Kidney capillary endothelial cell (primary cell): ENCODE measurements around the gene SYT1.
A peak's percentile ranks its signal among the peaks of the same experiment; 100 is the strongest.
"Not testable (repeated sequence)": the region's sequence is repeated elsewhere in the genome, so short reads cannot be mapped to it uniquely, and the experiment has no call there.

Source experiments
- DNase-seq: peaks from one replicate; pipeline ENCODE4 v3.0.0-alpha.2; 2018; ENCODE audit warnings: low spot score

SYT1 gene

DNA sequence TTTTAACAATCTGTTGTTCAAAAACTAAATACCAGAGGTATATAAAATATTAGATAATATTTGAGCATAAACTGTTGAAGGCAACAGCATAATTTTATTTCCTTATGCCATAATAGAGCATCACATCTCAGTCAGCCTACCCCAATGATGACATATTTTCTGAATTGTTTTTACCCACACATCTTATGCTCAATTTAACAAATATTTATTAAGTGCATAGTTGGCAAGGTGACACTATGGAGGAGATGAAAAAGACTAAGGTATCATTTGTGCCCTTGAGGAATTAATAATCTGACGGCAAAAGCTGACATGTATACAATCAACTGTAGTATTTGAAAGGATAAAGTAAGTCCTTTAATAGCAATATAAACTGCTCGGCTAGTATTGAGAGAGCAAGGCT is 102.4 kb downstream of the SYT1 start:
- DNase-seq: no peak

DNA sequence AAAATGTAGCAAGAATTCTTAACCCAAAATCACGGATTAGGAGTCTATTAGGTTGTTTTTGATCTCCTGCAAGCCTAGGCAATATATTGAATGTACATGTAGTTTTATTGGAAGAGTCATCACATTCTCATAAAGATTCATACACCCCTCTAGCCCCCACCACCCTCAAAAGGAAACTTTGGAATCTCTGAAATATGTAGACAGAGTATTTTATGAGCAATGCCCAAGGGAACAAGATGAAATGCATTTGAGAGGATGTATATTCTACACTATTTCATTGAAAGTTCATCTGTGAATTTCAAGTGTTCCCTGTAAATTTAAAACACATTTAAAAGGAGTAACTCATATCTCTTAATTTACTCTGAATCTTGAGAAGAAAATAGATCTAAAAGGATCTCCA is 103.7 kb downstream of the SYT1 start:
- DNase-seq: no peak

DNA sequence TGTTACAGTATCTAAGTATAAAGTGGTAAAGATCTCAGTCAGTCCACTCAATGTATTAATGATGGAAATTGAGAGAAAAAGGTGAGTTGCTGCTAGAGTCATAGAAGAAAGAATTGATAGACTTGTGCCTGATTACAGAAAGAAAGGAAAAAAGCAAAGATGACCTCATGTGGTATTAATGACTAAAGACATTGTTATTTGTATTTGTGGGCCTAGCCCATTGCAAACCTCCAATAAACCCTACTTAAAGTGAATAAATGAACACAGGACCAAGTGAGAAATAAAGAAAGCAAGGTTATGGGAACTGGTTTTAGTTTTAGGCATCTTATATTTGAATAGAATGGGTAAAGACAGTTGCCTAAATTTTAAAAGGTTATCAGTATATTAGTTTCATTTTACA is 105.5 kb downstream of the SYT1 start:
- peak; percentile 3 for DNase-seq

DNA sequence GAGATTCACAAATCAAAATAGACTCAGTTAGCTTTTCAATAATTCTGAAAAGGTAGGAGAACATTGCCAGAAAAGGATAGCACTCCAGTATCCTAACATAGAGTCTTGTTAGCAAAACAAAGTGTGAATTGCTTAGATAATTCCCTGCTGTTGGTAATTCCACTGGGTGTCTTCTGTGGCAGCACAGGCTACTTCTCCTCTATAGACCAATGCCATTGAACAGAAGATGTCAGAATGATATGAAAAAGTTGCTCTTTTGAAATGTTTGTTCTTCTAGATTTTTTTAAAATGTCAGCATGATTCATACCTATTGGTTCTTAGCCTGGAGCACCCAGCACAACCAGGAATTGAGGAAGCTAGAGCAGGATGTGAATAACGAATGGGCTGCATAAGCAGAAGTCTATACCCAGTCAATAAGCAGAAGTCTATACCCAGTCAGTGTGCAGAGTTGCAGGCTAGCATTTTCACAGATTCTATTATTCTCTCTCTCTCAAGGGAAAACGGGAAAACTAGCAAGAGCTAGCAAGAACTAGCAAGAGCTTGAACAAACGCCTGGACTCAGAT is 112.8 kb downstream of the SYT1 start:
- no peak for DNase-seq

DNA sequence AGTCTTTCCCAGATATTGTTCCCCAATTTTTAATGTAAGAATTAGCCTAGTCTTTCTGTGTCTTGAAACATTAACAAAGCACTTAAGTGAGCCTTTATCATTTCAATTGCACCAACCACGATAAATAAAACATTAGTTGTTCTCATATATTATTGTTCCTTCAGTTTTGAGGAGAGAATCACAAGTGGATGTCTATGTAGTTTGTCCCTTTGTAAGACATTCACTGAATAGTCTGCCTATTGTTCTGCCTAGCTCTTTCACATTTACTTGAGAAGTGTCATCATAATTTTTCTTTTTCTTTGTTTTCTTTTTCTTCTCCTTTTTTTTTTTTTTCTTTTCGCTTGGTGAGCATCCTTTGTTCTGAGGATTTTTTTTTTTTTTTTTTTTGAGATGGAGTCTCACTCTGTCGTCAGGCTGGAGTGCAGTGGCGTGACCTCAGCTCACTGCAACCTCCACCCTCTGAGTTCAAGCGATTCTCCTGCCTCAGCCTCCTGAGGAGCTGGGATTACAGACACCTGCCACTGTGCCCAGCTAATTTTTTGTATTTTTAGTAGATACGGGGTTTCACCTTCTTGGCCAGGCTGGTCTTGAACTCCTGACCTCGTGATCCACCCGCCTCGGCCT is 129.7 kb downstream of the SYT1 start:
- DNase-seq: no peak

DNA sequence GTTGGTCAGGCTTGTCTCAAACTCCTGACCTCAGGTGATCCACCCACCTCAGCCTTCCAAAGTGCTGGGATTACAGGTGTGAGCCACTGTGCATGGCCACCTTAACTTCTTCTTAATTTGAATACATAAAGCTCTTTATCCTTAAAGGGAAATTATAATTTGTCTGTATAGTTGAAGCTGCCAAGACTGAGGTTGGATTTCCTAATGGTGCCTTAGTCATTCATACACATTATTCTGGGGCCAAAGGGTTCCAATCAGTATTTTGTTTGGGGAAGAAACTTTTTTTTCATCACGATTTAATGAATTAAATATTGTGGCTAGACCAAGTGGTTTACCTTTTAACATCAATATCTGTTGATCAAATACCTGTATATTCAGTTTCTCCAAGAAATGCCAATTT is 135.9 kb downstream of the SYT1 start:
- no peak for DNase-seq

DNA sequence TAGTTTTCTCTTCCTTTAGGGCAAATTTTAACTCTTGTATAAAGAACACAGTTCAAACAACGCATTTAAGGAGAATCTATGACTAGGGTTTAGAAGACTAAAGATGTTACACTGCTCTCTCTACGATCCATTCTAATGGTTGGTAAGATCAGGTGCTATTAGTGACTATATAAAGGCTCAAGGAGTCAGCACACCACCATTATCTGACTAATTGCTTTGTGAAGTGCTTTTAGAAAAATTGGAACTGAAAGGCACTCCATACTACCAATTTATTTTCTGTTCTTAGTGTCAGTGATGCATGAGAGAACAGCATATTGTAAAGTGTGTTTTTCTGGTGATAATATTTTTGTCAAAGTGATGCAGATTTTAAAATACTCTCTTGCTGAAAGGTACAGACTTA is 136.8 kb downstream of the SYT1 start:
- DNase-seq: no peak

DNA sequence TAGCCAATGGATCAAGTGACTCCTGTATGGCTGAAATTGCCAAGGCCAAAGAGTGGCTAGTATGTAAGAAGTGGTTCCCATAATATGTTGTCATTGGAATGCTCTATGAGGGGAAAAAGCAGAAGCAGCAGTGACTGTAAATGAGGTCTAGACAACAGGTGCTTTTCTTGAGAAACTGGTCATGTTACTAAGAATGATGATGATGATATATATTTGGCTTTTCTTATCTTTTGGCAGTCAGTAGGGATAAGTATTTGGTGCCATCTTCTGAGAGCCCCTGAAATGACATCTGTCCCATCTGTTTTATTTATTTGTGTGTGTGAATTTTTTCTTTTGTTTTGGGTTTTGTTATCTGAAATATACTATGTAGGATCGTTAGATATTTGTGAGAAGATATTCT is 141.7 kb downstream of the SYT1 start:
- peak; percentile 15 for DNase-seq

DNA sequence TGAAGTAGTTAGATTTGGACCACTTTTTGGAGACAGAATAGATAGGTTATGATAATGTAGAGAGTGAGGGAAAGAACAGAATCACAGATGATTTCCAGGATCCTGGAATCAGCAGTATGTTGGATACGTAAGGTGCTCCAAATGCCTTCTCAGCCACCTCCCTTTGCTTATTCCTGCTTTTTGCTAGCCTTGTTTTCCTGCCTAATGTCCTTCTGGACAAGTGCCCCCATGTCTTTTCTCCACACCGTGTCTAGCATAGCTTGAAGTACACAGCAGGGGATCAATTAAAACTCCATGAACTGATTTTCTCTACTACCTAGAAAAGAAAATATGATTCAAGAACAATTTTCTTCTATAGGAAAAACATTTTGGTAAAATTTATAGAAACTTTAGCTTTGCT is 144.0 kb downstream of the SYT1 start:
- no peak for DNase-seq

DNA sequence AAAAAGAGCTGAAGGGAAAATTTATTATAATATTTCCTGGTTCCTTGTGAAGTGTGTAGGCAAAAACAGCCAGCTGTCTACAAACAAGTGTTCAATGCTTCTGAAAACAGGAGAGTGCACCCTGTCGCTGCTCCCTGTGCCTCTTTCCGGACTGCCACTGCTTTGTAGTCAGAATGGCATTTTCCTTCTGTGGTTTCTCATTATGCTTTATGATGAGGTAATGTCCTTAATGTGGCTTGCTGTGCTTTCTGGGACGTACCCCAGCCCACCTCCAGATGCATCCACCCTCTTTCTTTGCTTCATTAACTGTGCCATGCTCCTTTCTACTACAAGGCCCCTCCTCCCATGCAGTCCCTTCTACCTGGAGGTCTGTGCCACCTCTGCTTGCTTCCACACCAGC is 148.1 kb downstream of the SYT1 start:
- no peak for DNase-seq

DNA sequence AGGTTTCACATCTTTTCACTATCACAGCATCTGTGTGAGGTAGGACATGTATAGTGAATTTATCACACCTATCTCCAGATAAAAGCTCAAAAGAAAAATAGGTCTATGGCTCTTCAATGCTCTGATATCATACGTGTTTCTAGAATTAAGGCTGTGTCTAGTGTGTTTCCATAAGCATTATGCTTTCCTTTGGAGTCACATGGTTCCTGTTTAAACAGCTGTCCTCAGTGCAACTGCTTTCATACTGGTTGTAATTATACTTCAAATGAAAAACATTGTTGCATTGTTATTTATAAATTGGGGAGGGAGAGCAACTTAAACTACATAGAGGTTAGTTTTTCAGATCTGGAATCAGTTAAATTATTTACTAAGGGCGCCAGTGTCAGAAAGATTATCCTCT is 151.6 kb downstream of the SYT1 start:
- DNase-seq: no peak

DNA sequence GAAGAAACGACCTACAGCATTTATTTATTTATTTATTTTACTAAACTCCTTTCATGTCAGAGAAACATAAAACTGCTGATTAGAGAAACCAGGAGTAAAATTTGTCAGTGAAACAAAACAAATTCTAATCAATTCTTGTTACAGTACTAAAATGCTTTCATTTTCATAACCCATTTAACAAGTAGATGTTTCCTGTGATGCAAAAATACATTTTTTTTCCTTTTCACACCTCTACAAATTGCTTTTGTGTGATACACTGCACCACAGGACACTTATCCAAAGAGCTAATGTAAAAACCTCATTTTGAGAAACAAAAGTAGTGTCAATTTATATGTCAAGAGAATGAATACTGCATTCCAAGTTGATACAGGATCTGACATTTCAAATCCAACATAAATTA is 155.1 kb downstream of the SYT1 start:
- DNase-seq: no peak

DNA sequence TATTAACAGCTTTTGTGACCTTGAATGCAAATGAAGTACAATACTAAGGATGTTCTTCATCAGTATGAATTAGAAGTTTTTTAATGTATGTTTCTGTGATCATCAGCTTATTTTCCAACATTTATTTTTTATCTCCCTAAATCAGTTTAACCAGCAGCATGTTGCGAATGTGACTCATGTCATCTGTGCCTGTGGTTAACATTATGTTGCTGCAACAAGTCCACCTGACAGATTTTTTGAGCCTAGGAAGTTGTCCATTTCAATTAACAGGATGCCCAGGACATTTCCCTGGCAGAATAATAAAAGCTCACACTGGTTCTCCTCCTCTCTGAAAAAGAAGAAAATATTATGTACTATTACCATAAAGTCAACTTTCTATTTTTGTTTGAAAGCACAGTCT is 155.5 kb downstream of the SYT1 start:
- DNase-seq: no peak

DNA sequence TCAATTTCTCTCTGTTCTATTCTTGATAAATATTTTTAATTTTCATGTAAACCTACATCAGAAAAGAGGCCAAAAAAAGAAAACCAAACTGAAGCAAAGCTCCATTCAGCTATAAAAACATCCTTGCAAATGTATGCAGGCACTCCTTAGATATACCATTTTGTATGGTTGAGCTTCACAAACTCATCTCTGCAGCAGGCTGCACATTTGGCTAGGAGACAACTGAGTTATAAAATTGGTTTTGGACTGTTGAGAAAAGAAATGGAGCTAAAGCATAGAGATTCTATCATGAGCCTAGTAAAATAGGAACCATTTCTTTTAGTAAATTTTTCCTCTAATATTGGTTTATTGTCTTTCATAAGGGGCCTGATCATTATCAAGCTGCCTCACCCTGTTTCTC is 156.4 kb downstream of the SYT1 start:
- DNase-seq: no peak

DNA sequence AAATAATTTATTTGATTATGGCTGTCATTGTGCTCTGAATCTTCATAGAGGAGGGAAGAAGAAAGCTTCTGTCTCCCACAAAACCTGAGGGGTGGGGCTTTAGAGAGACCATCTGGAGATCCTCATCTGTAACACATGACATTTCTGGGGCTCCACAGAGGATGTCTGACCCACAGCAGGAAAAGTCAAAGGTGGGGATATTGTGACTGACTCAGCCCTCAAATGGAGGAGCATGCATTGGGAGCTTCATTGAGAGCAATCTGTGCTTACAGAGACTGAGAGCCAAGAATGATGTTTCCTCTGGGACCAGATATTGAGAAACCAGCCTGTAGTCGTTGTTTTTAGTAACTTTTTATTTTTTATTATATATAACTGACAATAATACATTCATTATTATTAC is 158.7 kb downstream of the SYT1 start:
- DNase-seq: no peak

DNA sequence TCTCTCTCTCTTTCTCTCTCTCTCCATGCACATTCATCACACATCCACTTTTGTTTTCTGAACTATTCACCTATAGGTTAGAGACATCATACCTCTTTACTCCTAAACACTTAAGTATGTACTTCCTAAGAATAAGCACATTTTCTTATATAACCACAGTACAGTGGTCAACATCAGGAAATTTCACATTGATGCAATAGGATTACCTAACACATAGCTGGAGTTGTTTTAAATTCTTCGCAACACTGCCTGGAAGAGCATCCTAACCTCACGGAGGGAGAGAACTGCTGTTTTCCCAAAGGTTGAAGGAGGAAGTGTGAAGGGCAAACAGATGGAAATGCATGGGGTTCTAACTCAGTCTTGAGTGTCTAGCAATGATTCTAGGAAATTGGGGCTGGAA is 159.2 kb downstream of the SYT1 start:
- DNase-seq: no peak

DNA sequence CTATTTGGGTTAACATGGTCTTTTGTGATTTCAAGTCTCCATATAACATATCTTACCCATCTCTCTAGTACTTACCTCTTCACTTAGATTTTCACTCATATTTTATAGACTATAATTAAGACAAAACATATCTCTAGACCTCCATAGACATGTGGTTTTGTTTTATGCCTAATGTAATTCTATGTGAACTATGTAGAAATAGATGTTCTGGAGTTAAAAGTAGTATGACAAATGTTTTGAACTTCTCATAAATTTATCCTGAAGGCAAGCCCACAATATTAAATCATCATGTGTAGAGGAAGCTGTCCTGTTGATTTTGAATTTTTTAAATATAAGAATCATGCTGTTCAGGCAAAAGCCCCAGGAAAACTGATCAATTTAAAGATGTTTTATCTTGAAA is 169.2 kb downstream of the SYT1 start:
- no peak for DNase-seq

DNA sequence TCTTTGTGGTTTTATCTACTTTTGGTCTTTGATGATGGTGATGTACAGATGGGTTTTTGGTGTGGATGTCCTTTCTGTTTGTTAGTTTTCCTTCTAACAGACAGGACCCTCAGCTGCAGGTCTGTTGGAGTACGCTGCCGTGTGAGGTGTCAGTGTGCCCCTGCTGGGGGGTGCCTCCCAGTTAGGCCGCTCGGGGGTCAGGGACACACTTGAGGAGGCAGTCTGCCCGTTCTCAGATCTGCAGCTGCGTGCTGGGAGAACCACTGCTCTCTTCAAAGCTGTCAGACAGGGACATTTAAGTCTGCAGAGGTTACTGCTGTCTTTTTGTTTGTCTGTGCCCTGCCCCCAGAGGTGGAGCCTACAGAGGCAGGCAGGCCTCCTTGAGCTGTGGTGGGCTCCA is 180.2 kb downstream of the SYT1 start:
- not testable (repeated sequence) for DNase-seq

DNA sequence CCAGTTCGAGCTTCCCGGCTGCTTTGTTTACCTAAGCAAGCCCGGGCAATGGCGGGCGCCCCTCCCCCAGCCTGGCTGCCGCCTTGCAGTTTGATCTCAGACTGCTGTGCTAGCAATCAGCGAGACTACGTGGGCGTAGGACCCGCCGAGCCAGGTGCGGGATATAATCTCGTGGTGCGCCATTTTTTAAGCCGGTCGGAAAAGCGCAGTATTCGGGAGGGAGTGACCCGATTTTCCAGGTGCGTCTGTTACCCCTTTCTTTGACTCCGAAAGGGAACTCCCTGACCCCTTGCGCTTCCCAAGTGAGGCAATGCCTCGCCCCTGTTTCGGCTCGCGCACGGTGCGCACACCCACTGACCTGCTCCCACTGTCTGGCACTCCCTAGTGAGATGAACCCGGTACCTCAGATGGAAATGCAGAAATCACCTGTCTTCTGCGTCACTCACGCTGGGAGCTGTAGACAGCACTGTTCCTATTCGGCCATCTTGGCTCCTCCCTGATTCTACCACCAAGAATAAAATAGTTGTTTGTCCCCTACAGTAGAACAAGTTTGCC is 180.7 kb downstream of the SYT1 start:
- not testable (repeated sequence) for DNase-seq

DNA sequence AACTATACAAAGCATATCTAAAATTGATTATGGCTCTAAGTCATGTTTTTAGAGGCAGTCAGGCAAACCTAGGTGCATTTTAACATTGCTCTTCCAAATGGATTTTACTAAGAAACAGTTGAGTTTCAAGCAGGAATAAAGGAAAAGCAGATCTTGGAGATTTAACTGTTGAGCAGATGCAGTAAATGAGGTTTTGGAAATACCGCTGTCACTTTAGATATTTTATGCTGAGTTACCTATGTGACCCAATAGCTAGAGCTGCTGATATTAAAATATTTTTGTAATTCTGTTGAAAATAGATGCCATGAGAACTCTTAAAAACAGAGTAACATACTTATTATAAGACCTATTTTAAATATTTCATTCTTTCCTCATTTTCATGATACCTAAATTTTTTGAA is 181.4 kb downstream of the SYT1 start:
- no peak for DNase-seq

DNA sequence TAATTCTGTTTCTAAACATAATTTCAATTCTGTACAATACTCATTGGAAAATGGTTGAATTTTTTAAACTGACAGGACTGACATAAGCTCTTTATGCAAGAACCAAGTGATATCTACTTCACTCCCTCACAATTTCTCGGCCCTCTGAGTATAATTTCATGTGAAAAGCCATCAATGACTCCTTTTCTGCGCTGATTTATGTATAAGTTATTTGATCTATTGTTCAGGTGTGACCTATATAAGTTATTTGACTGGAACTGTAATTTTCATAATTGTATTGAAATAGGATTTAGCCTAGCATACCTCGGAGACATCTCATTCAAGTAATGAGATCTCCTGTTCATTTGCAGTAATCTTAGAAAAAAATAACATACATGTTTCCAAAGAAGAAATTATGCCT is 184.4 kb downstream of the SYT1 start:
- no peak for DNase-seq

DNA sequence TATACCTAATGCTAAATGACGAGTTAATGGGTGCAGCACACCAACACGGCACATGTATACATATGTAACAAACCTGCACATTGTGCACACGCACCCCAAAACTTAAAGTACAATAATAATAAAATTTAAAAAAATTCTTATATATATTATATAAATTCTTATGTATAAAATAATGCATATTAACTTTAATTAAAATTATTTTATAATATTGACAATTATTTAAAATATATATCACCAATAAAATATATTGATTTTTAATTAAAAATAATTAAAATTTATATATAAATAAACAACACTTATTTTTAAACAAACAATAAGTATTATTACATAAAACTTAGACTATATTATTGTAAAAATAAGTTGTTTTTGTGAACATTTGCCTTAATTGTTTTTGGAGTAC is 188.8 kb downstream of the SYT1 start:
- no peak for DNase-seq

DNA sequence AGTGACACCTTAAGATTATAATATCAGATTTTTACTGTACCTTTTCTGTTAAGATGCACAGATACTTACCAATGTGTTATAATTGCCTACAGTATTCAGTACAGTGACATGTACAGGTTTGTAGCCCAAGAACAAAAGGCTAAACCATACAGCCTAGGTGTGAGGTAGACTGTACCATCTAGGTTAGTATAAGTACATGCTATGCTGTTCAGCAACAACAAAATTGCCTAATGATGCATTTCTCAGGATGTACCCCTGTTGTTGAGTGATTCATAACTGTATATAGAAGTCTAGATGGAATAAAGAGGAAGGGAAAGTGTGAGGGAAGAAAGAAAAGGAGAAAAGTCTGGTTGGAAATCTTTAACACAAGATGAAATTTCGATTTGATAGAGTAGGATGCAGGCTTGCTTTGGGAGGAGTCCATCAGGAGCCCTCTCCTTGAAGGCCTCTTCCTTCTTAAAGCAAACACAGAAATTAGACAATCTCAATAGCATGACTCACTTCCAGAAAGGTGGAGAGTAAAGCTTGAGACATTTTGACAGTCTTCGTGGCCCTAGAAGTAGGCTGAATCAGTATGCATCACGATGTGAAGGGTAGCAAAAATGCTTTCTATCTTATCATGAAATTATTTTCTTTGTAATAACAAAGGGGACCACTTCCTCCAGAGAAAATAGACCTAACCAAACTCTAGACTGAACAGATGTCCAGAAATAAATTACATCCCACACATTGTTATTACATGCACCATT is 191.5 kb downstream of the SYT1 start:
- peak; percentile 59 for DNase-seq

DNA sequence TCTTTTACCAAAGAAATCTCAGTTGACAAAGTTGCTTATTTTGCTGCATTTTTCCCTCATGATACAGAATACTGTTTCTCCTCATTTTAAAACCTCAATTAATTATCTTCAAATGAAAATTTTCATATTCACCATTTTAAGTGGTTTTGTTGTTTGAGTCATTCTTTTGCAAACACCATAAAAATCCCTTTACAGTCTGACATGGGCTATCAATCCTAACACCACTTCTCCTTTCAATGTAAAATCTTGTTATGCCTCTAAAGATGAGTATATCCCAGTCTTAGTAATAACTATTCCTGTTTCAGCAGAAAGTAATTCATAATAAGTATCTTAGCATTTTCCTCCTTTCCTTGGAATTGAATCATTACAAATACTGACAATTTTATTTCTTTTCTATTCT is 192.2 kb downstream of the SYT1 start:
- DNase-seq: no peak
